Nucleus accumbens (tissue), 56 donors: ENCODE results near the gene SLC30A7.
A peak's percentile ranks its signal among the peaks of the same experiment; 100 is the strongest.
"Not testable (repeated sequence)": the region's sequence is repeated elsewhere in the genome, so short reads cannot be mapped to it uniquely, and the experiment has no call there.

Source experiments
- DNase-seq, 56 donors: peaks; one replicate each; lab custom pipeline; 2025; lab: John Stamatoyannopoulos, UW

SLC30A7 gene

DNA sequence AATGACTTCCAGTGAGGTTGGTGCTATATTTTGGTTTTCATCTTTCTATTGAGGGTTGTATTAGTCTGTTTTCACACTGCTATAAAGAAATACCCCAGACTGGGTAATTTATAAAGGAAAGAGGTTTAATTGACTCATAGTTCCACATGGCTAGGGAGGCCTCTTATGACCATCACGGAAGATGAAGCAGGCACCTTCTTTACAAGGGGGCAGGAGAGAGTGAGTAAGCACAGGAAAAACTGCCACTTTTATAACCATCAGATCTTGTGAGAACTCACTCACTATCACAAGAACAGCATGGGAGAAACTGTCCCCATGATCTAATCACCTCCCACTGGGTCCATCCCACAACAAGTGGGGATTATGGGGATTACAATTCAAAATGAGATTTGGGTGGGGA, 6.9 kb upstream of the SLC30A7 start:
- DNase-seq, result not testable (repeated sequence)

DNA sequence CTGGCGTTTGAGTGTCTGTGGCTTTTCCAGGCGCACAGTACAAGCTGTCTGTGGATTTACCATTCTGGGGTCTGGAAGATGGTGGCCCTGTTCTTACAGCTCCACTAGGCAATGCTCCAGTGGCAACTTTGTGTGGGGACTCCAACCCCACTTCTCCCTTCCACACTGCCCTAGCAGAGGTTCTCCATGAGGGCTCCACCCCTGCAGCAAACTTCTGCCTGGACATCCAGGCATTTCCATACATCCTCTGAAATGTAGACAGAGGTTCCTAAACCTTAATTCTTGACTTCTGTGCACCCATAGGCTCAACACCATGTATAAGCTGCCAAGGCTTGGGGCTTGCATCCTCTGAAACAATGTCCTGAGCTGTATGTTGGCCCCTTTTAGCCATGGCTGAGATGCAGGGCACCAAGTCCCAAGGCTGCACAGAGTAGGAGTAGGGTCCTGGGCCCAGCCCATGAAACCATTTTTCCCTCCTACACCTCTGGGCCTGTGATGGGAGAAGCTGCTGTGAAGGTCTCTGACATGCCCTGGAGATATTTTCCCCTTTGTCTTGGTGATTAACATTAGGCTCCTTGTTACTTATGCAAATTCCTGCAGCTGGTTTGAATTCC, 5.9 kb upstream of the SLC30A7 start:
- not testable (repeated sequence) for DNase-seq

DNA sequence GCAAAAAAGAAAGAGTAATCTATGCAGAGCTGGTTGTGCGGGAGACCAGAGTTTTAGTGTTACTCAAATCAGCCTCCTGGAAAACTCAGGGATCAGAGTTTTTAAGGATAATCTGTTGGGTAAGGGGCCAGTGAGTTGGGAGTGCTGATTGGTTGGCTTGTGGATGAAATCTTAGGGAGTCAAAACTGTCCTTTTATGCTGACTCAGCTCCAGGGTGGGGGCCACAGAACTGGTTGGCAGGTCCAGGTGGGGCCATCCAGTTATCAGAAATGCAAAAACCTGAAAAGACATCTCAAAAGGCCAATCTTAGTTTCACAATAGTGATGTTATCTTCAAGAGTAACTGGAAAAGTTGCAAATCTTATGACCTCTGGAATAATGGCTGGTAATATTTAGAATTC, 4.5 kb upstream of the SLC30A7 start:
- DNase-seq, result no peak

DNA sequence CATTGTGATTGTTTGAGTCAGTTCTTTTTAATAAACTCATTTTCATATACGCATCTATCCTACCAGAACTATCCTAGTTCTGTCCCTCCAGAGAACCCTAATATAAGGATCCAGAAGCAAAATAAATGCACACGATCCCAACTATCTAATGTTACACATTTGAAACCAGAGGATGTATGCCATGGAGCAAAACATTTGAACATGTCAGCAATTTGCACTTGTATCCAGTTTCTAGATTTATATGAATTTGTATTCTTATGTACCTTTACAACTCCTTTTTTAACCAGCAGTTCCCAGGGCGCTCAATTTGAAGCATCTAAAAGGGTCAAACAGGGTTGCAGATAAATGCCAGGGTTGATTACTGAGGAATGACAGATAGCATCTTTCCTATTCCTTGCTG, 3.3 kb upstream of the SLC30A7 start:
- DNase-seq, result no peak

DNA sequence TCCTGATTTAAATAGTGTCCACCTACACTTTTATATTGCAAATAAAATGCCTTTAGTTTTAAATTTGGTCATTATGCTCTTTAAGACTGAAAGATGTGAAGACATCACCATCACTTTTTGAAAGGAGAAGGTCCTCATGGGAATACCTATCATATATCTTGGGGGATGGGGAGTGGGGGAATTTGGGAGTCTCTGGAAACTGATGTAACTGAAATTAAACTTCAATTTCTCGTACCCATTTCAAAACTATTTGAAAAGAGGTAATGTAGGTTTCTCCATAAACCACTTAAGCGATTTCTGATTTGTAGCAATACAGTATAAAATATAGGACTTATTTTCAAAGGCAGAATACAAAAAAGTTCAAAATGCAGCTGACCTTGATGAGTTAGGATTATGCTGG, 2.2 kb upstream of the SLC30A7 start:
- no peak for DNase-seq

DNA sequence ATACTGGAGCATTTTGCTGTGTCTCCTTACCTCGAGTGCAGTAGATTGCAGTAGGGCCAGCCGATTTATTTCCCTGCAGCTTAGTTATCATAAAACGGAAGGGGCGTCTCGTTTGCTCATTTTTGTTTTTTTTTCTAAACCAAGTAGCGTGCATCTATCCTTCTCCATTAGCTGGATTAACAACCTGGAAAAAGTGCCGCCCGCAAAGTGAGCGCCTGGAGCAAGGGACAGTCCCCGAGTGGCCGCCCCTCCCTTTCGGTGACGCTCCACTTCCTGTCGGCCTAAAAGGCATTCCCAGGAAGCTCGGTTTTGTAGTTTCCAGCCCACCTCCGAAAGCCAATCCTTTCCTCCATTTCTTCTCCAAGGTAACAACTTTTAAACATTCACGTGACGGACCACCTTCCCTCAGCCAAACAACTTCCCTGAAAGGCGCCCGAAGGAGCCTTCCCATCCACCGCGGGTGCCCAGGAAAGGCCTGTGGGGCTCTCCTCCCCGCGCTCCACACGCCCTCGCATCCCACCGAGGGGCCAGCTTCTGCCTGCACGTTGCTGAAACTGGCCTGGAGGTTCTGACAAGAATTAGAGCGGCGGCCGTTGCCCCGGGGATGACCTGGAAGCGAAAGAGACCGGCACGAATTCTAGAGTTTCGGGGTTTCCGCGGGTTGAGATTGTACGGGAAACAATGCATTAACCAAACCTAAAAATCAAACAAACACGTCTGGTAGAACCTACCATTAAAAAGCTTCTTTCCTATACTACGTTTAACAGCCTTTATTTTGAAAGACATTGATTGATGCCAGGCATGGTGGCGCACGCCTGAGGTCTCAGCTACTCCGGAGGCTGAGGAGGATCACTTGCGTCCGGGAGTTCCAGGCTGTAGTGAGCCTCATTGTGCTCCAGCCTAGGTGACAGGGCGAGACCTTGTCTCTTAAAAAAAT, 1.0 kb upstream of the SLC30A7 start, which contains the start of gene EXTL2:
Gene EXTL2 (minus strand): TSS at position 240 of the 937 bp plus-strand sequence. CDS start 6,085 bp downstream, outside the sequence.
- DNase-seq, result peak; percentile 4 to 95 (median 80)

DNA sequence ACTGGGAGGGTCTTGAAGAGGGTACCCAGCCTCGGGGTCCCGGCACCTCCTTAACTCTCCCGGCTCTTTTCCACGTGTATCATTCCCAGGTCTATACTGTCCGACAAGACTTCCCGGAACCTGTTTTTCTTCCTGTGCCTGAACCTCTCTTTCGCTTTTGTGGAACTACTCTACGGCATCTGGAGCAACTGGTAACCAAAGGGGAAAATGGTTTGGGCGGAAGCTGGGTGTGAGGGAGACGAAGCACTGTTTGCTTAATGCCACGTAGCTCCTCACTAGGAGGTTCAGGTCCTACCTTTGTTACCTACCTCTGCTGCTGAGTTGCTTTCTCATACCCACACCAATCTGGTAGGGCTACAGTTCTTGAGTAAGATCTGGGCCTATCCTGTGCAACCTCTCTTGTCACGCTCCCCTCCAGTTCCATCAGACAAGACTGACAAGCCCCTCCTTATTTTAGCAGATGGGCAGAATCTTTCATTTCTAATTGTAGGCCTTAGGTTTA, 642 bp downstream of the SLC30A7 start:
- DNase-seq, result peak in 24 of 56 donors; percentile 2 to 53 (median 29)

DNA sequence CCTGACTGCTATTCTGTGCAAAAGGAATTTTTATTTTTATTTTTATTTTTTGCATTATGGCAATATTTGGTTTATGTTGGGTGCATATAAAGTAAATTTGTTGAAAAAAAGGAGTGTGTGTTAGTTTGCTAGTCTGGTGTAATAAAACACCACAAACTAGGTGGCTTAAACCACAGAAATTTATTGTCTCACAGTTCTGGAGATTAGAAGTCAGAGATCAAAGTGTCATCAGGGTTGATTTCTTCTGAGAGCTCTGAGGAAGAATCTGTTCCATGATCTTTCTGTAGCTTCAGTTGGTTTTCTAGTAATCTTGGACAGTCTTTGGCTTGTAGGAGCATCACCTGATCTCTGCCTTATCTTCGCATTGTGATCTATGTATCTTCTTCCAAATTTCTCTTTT, 6.5 kb downstream of the SLC30A7 start:
- no peak for DNase-seq

DNA sequence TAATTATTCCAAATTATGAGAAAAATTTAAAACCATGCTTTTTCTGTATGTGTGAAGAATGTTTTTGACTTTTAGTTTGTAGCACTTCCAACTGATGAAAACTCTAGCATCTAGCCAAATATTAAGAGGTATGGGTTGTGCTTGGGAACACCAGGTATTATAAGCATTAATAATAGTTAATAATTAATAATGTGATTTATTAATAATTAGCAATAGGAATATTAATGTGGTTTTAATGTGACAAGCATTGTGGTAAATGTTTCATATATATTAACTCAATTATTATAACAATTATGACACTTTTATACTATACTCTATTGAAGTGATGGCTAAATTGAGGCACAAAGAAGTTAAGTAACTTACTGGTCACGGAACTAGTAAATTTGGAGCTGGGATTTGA, 7.9 kb downstream of the SLC30A7 start:
- DNase-seq, result no peak

DNA sequence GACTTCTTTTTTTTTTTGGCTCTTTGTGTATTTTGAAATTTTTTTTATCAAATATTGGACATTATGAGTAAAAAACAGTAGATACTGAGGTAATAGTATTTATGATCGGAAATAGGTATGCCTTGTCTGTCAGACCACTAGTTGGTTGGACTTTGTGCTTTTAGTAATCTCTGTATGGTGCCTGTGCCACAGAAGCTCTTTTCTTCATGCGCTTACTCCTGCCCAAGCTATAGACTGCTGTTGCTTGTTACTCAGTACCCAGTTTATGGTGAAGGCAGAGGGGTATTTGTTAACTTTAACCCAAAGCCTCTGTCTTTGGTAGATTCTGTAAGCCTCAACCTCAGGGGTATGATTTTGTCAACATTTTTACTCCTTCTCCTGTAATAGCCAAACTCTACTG, 8.6 kb downstream of the SLC30A7 start:
- no peak for DNase-seq

DNA sequence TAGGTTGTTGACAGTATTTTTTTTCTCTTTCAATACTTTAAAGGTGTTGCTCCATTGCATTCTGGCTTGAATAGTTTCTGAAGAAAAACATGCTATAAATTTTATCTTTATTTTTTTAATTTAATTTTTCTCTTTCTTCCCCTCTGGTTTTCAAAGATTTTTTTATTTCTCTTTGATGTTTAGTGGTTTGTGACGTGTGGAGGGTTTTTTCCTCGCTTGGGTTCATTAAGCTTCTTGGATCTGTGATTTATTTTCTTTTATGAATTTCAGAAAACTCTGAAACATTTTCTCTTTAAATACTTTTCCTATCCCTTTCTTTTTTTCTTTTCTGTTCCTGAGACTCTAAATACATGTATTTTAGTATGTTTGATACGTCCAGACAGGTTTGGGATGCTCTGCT, 9.3 kb downstream of the SLC30A7 start:
- no peak for DNase-seq

DNA sequence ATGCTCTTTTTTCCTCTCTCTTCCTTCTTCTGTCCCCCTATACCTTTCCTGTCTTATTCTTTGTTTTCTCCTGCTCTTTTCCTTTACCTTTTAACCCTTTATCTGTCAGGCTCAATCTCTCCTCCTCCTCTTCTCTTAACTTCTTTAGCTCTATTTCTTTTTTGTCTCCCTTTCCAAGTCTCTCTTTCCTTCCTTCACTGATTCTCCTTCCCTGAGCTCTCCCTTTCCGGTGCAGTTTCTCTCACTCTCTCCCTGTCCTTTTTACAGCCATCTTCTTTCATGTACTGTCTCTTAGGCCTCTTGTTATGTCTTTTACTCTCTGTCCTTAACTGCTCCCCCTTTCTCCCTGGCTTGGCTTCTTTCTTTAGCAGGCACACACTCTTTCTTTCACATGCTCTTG, 12.0 kb downstream of the SLC30A7 start:
- no peak for DNase-seq

DNA sequence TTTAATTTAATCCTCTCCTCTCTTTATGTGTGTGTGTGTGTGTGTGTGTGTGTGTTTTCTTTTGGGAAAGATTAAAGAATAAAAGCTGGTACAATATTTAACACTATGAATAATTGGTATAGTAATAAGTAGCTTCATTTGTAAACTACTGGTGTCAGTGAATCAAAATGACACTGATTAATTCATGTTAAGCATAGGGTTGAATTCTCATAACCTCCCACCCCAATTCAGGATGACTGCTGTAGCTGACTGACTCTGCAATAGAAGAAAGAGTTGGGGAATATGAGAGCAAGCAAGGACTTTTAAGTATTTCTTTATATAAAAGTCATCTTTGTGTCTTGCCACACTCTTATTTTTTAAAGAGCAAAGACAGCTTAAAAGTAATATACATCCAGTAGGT, 13.1 kb downstream of the SLC30A7 start:
- no peak for DNase-seq

DNA sequence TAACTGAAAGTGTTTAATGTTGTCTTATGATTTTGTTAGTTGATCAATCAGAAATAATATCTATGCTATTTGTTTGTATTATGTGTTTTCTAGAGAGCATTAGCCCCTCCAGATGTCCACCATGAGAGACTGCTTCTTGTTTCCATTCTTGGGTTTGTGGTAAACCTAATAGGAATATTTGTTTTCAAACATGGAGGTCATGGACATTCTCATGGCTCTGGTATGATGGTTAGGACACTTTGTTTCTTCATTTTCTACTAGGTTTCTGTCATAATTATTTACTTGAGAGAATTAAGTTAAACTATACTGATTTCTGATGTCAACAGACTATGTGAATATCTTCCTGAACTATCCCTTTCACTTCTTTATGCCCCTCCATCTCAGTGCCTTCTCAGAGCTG, 16.1 kb downstream of the SLC30A7 start:
- DNase-seq, result no peak

DNA sequence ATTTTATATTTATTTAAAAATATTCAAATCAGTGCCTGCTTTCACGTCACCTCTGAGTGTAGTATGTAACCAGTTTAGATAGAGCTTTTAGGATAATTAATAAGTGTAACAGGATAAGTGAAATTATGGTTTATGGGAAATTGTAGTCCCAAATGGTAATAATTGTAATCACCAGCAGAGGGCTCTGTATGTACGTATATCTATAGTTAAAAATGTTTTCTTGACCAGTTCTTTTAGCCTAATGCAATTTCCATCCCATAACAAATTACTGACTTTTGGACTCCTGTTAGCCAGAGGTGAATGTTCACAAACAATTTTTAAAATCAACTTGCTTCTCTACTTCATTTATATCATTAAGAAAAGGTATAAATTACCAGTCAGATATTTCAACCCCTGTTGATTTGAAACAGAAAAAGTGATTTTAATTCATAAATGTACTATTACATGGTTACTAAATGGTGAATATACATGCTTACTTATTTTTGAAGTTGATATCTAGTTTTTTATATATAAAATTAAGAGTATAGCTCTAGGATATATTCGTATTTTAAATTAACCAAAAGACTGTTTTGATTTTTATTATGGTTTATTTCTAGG, 25.3 kb downstream of the SLC30A7 start:
- no peak for DNase-seq

DNA sequence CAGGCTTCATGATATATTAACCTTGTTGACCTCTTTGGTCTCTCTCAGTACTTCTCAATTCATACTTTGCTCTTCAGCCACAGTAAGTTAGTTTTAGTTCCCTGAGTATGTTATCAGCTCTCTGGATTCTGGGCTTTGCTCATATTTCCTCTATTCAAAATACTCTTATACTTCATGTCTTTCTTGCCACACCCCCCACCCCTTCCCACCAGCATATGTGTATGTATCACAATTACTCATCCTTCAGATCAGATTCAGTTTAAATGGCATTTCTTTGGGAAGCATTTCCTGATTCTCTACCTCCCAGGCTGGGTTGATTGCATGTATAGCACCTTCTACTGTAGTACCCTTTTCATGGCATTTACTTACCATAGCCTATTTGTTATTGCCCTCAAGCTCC, 28.3 kb downstream of the SLC30A7 start:
- no peak for DNase-seq

DNA sequence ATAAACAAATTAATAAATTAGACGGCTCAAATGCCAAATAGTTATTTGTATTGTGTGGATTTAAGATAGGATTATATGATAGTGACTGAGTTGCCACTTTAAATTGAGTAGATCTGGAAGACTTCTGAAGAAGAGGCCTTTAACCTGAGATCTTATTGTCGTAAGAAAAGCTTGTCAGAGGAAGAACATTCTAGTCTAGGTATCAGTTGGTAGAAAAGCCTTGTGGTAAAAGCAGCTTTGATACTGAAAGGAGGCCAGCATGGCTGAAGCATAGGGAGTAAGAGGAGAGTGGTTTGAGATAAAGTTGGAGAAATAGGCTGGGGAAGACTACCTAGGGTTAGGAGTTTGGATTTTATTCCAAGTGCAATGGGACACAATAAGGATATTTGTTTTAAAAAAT, 29.1 kb downstream of the SLC30A7 start:
- DNase-seq, result no peak

DNA sequence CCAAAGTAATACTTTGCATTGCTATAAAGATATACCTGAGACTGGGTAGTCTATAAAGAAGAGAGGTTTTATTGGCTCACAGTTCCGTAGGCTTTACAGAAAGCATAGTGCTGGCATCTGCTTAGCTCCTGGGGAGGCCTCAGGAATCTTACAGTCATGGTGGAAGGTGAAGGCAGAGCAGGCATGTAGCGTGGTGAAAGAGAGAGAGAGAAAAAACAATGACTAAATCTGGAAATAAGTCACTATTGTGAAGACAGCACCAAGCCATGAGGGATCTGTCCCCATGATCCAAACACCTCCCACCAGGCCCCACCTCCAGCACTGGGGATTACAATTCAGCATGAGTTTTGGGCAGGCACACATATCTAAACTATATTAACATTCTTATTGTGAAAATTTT, 30.4 kb downstream of the SLC30A7 start:
- DNase-seq, result no peak

DNA sequence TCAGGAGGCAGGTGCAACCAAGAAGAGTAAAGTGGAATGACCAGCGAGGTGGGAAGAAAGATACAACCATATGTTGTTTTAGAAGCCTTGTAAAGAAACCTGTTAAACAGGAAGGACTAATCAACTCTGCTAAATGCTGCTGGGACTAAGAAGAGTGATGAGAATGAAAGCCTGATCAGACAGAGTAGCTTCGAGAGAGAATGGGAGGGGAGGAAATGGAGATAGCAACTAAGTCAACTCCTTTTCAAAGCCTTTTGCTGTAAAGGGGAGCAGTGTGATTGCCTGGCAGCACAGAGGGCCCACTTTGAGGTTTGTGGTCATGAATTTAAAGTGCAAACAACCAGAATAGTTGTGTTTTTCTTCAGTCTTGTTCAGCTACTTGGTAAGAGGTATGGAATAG, 31.4 kb downstream of the SLC30A7 start:
- DNase-seq, result no peak

DNA sequence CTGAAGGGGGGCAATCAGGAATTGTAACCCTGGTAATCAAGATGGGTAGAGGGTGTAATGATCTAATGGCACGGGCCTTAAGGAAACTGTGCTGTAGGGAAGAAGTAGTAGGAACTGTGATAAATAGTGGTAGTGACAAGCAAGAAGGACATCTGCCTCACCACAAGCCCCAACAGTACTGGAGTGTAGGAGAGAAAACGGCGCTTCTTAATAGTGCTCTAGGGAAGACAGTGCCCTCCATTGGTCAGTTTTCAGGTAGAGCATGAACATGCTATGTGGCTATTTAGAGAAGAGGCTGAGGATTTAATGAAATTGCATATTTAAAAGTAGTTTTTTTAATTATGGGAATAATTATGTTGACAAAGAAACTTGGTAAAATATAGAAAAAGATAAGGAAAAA, 32.2 kb downstream of the SLC30A7 start:
- DNase-seq, result no peak

DNA sequence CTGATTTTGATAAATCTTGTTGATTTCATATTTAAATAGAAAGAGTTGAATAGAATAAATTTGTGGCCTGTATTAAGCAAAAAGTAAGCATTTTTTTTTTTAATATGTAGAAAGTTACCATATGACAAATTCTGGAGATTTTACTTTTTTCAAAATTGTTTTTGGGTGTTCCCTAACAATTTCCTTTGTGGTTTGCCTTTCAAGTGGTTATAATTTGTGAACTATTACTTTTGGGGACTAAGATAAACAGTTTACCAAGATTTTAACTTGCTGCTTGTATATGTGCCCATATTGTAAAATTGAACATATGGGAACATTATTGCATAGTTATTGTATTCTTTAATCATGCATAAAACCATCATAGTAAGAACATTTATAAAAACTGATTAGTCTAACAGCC, 34.6 kb downstream of the SLC30A7 start:
- no peak for DNase-seq
